Ishikawa (cell line): Measurements from ENCODE around the gene LAD1.
A peak's percentile ranks its signal among the peaks of the same experiment; 100 is the strongest.

Experiments
- CEBPB ChIP-seq: IDR thresholded peaks from 2 replicates; pipeline ENCODE4 v1.6.1; 2012
- CREB1 ChIP-seq: IDR thresholded peaks from 2 replicates; pipeline ENCODE4 v1.6.1; 2012; ENCODE audit warnings: low read depth
- EGR1 ChIP-seq: IDR thresholded peaks from 2 replicates; pipeline ENCODE4 v1.6.1; 2012
- EP300 ChIP-seq: IDR thresholded peaks from 2 replicates; pipeline ENCODE4 v1.6.1; 2012; ENCODE audit warnings: borderline replicate concordance
- FOXM1 ChIP-seq: IDR thresholded peaks from 2 replicates; pipeline ENCODE4 v1.6.1; 2012; ENCODE audit warnings: low read depth, borderline replicate concordance
- MAX ChIP-seq: IDR thresholded peaks from 2 replicates; pipeline ENCODE4 v1.6.1; 2012
- NFIC ChIP-seq: IDR thresholded peaks from 2 replicates; pipeline ENCODE4 v1.6.1; 2012
- RAD21 ChIP-seq: IDR thresholded peaks from 2 replicates; pipeline ENCODE4 v1.6.1; 2012; ENCODE audit warnings: low read depth
- REST ChIP-seq: IDR thresholded peaks from 2 replicates; pipeline ENCODE4 v1.6.1; 2012; ENCODE audit warnings: low read depth, mild to moderate bottlenecking
- TAF1 ChIP-seq: IDR thresholded peaks from 2 replicates; pipeline ENCODE4 v1.6.1; 2012; ENCODE audit warnings: low read depth, mild to moderate bottlenecking
- TCF12 ChIP-seq: IDR thresholded peaks from 2 replicates; pipeline ENCODE4 v1.6.1; 2012; ENCODE audit warnings: low read depth
- TEAD4 ChIP-seq: IDR thresholded peaks from 2 replicates; pipeline ENCODE4 v1.6.1; 2012
- YY1 ChIP-seq: IDR thresholded peaks from 2 replicates; pipeline ENCODE4 v1.6.1; 2012; ENCODE audit warnings: low read depth
- ZBTB7A ChIP-seq: IDR thresholded peaks from 2 replicates; pipeline ENCODE4 v1.6.1; 2012; ENCODE audit warnings: low read depth
- TF ChIP-seq, protein P1 (sequence below): IDR thresholded peaks from 2 replicates; pipeline ENCODE4 v1.6.1; 2012

Gene LAD1

DNA sequence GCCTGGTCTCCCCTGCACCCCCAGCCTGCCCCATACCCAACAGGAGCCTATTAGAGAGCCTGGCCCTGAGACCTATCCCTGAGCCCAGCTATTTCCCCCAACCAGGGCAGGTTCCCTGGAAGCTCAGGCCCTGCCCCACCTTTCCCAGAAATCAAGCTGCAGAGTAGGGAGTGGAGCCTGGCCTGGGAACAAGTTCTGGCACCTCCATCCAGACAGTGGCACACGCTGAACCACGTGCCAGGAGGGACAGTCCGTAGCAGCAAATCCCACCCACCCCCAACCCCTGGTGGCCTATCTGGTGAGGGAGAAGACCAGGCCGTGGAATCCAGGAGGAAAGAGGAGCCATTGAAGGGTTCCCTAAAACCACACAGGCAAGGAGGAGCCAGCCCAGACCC lies 44.2 kb downstream of the LAD1 start:
- TF ChIP-seq CEBPB (no peak), EP300 (no peak), EGR1 (no peak), MAX (no peak), TEAD4 (no peak), REST (no peak), YY1 (no peak), RAD21 (no peak), TAF1 (no peak), CREB1 (no peak), NFIC (no peak), TCF12 (no peak), FOXM1 (no peak), ZBTB7A (no peak)
- TF ChIP-seq, protein P1, sequence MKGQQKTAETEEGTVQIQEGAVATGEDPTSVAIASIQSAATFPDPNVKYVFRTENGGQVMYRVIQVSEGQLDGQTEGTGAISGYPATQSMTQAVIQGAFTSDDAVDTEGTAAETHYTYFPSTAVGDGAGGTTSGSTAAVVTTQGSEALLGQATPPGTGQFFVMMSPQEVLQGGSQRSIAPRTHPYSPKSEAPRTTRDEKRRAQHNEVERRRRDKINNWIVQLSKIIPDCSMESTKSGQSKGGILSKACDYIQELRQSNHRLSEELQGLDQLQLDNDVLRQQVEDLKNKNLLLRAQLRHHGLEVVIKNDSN, result no peak

DNA sequence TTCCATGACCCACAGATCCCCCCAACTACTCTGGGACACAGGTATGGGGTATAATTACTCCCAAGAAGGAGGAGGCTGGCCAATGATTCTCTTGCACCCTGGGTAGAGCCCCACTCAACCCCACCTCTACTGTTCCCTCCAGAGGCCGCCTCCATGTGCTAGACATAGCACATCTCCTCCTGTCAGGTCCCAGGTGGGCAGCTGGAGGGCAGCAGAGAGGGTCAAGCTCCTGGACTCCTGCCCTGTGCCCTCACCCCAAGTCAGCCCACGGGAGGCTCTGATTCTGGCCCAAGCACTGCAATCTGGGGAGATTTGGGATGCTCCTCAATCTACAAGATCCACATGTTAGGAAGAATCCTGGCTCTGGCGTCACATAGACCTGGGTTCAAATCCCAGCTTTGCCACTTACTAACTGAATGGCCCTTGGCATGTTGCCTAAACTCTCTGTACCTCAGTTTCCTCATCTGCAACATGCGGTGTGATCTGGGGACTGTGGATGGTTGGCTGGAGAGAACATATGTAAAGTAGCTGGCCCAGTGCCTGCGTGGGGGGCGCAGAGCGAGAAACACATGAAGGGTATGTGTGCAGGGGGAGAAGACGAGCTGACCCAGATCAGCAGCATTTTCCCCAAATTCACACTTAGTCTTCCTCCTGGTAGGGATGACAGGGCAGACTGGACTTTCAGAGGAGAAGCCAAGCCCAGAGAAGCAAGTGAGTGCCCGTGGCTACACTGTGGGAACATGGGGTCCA lies 44.8 kb downstream of the LAD1 start:
- TF ChIP-seq YY1, result no peak
- no peak for TF ChIP-seq TCF12
- TF ChIP-seq RAD21, result no peak
- no peak for TF ChIP-seq CEBPB
- TF ChIP-seq NFIC, result no peak
- no peak for TF ChIP-seq ZBTB7A
- no peak for TF ChIP-seq EP300
- no peak for TF ChIP-seq CREB1
- TF ChIP-seq MAX, result no peak
- TF ChIP-seq, protein P1, result no peak

GRCh38 chr1:201353186-201353940 lies 45.8 kb downstream of the LAD1 start:
- peak; percentile 26; the same call in 1 of the 2 replicates for TF ChIP-seq NFIC
- no peak for TF ChIP-seq RAD21

DNA sequence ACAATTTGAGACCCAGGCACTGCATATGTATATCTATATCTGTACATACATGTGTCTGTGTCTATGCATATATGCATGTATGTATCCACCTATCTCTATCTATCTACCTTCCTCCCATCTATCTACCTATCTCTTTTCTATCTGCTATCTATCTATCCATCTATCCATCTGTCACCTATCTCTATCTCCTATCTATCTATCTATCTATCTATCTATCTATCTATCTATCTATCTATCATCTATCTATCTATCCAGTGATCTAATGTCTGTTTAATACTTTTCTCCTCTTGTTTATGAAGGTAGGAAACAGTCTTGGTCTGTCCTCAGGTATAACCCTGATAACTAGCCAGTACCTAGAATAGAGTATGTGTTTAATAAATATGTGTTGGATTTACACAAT lies 47.5 kb downstream of the LAD1 start:
- TF ChIP-seq RAD21 (no peak), CEBPB (no peak), ZBTB7A (no peak), TEAD4 (no peak), YY1 (no peak), TCF12 (no peak)

- TF ChIP-seq CEBPB (no peak), RAD21 (no peak), TCF12 (no peak), YY1 (no peak), CREB1 (no peak), TEAD4 (no peak), EP300 (no peak), EGR1 (no peak), ZBTB7A (no peak), NFIC (no peak), REST (no peak), MAX (no peak), TAF1 (no peak), FOXM1 (no peak)
- TF ChIP-seq, protein P1, result no peak
Observed at GRCh38 chr1:201350884-201351283, 48.2 kb downstream of the LAD1 start.
